HG03066 (cell line): ENCODE data around the gene PLAC1.

ENCODE experiments used
- ATAC-seq: cut with Tn5 transposase; IDR thresholded peaks from one replicate; pipeline ENCODE4 v1.9.1; 2021; ENCODE audit warnings: low read depth; ENCODE audit not compliant: unreplicated experiment

The PLAC1 gene

GRCh38 chrX:134658002-134658759 lies at the start of gene PLAC1:
Gene PLAC1, minus strand, starts transcription at chrX:134658471. Its CDS starts 91,789 bp downstream, at chrX:134566682.
- no peak for ATAC-seq

DNA sequence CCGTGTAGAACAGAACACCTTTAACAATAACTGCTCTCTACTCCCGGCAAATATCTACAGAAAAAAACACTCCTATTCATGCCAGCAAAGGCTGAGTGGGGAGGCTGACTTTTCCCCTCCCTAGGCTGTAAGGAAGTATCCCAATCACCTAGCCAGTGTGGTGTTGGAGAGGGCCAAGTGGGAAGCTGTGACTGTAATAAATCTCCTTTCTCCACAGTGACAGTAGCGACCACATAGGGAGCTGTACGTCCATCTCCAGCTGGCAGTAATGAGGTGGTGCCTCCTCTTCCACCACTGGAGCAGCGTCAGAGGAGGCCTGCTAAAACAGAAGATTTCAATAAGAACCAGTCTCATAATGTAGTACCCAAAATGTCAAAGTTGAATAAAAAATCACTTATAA lies 47.9 kb upstream of the PLAC1 start:
- ATAC-seq: no peak

DNA sequence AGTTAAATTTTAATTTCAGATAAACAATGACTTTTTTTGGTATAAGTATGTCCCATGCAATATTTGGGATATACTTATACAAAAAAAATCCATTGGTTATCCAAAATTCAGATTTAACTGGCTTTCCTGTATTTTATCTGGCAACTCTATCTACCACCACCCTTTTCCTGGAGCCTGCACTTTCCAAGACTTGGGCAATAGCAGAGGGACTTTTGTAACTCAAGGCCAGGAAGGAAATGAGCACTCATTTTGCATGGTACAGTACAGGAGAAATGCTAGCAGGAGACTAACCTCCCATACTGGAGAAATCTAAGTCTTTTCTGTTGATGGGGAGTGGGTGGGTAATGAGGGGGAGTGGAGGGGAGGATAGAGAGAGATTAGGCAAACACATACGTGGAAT lies 37.7 kb upstream of the PLAC1 start:
- ATAC-seq: no peak

GRCh38 chrX:134694333-134695322 lies 36.4 kb upstream of the PLAC1 start:
- no peak for ATAC-seq

- ATAC-seq: no peak
Observed at GRCh38 chrX:134693644-134694043, 35.4 kb upstream of the PLAC1 start.

GRCh38 chrX:134692990-134693389 lies 34.7 kb upstream of the PLAC1 start:
- ATAC-seq: no peak

GRCh38 chrX:134692233-134692632 lies 34.0 kb upstream of the PLAC1 start:
- ATAC-seq: no peak

DNA sequence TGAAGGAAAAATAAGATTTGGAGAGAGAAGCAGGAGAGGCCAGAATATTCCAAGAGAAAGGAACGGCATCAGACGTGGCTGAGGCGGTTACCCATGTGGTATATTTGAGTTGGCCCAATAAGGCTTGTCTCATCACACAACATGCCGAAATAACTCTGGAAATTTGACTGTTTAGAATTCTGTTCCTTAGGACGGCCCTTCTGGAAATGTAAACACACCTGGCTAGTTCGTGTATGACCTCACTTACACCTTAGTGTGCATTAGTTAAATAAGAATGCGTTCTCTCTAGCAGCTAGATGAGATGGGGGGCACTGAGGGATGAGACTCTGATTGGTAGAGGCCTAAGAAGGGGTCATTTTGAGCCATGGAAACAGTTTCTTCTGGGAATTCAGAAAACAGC lies 33.2 kb upstream of the PLAC1 start:
- no peak for ATAC-seq

GRCh38 chrX:134688839-134689238 lies 30.6 kb upstream of the PLAC1 start:
- no peak for ATAC-seq

- no peak for ATAC-seq
Observed at GRCh38 chrX:134688031-134688823, 30.0 kb upstream of the PLAC1 start.

DNA sequence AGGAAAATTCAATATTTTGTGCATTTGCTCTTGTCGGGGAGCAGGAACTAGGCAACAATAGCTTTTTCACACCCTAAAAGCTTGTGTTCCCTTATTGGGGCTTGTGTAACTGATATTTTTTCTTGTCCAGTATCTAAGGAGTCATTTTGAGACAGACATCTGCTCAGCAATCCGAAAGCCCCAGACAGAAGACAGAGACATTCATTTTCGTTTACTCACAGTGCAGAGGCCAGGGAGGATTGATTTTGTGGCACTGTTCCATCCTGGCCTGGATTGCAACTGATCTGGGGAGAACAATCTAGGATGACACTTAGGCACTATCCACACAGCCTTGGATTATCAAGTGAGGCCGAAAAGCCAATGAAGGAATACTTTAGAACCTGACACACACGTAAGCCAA lies 27.4 kb upstream of the PLAC1 start:
- no peak for ATAC-seq

- no peak for ATAC-seq
Observed at GRCh38 chrX:134684956-134685355, 26.7 kb upstream of the PLAC1 start.

GRCh38 chrX:134683351-134684005 lies 25.2 kb upstream of the PLAC1 start:
- no peak for ATAC-seq

- no peak for ATAC-seq
Observed at GRCh38 chrX:134682081-134682480, 23.8 kb upstream of the PLAC1 start.

- ATAC-seq: no peak
Observed at GRCh38 chrX:134679644-134680043, 21.4 kb upstream of the PLAC1 start.

DNA sequence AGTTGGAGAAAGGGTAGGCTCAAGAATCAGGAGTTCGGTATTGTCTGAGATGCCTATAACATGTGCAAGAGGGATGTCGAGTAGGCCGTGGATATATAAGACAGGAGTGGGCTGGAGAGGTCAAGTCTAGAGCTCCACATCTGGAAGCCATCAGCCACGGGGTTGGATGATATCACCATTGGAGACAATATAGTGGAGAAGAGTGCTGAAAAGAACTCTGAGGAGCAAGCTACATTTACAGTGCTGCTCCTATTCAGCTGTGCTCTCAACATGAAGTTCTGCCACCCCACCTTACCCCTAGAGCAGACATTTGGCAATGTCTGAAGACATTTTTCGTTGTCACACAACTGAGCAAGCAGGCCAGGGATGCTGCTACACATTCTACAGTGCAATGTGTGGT lies 20.9 kb upstream of the PLAC1 start:
- ATAC-seq: no peak

DNA sequence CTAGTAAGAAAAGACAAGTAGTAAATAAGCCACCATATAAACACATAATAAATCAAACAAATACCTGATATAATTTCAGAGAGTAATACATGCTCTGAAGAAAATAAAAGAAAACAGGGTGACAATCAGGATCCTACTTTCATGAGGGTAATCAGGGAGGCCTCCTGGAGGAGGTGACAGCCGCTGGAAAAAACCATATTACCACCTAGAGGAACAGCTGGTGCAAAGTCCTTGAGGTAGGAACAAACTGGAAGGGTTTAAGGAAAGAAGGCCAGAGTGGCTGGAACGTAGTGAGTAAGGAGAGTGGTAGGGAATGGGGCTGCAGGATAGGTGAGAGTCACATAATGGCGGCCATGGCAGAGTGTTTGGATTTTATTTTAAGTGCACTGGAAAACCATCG lies 19.1 kb upstream of the PLAC1 start:
- ATAC-seq: no peak

GRCh38 chrX:134676436-134676835 lies 18.2 kb upstream of the PLAC1 start:
- ATAC-seq: no peak

DNA sequence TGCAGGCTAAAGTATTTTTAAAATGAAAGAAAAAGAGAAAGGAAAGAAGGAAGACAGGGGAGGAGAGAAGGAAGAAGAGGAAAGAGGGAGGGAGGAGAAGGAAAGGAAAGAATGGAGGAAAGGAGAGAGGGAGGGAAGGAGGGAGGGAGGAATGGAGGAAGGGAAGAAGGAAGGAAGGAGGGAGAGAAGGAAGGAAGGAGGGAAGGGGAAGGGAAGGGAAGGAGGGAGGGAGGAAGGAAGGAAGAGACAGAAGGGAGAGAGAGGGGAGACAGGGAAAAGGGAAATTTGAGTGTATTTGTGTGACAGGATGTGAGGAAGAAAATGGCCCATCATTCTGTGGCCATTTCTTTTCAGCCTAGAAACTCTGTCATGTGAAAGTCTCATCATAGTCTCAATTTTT lies 14.9 kb upstream of the PLAC1 start:
- no peak for ATAC-seq

GRCh38 chrX:134672101-134672500 lies 13.8 kb upstream of the PLAC1 start:
- ATAC-seq: no peak
